GM12878 (cell line): ENCODE measurements around the gene USPL1. TPM values are rescaled to one million over a fixed set of nuclear protein-coding genes. Genes with fewer than 3 reads are reported as not detected.

Experiments
- ATAC-seq: fragments of 200-7000 bp; cut with Tn5 transposase; 3 replicates; pipeline ENCODE4 v1.9.1; 2020; ENCODE audit warnings: mild to moderate bottlenecking, moderate library complexity
- BruUV-seq: library from RNA; stranded (reverse); fragments of 400-500 nt; replicated peaks from 2 replicates; lab custom pipeline; 2021; lab: Mats Ljungman, UMichigan
- CTCF ChIA-PET: fragments of 300-600 bp; sonication (Branson Sonifier 250); formaldehyde crosslinking; extraction: SDS; loops from one replicate; lab custom pipeline; 2021; ENCODE audit warnings: inconsistent platforms; lab: Yijun Ruan, JAX
- POLR2A ChIA-PET: fragments of 350-600 bp; formaldehyde crosslinking; extraction: SDS; loops from one replicate; lab custom pipeline; 2021; ENCODE audit warnings: inconsistent platforms; lab: Charles Lee
- RAD21 ChIA-PET: fragments of 300-600 bp; sonication (Branson Sonifier 250); formaldehyde crosslinking; loops from one replicate; lab custom pipeline; 2023; ENCODE audit warnings: antibody characterized with exemption; ENCODE audit not compliant: unreplicated experiment; lab: Charles Lee
- SMC1A ChIA-PET: fragments of 300-600 bp; sonication (Branson Sonifier 250); formaldehyde crosslinking; loops from one replicate; lab custom pipeline; 2023; ENCODE audit not compliant: unreplicated experiment, uncharacterized antibody; lab: Charles Lee
- DNase-seq: peaks from one replicate; pipeline ENCODE4 v3.0.0-alpha.2; 2011; ENCODE audit warnings: low read depth, low spot score
- FAIRE-seq: peaks from 3 replicates; lab custom pipeline; 2011; peaks lifted over from hg19 to GRCh38; lab: Jason Lieb, UNC
- H2AFZ ChIP-seq: 2 replicates; pipeline ENCODE4 v1.6.0; 2011; ENCODE audit warnings: low read depth, low read length, control low read depth; ENCODE audit not compliant: control insufficient read depth
- H3K27ac ChIP-seq: 2 replicates; pipeline ENCODE4 v1.5.1; 2011; ENCODE audit warnings: control low read depth; ENCODE audit not compliant: control insufficient read depth, insufficient read depth
- H3K27me3 ChIP-seq, 2 experiments: replicated peaks in 1 of 2; 2 replicates each; pipeline versions ENCODE4 v1.6.0 to v1.6.1; 2011; ENCODE audit warnings: low read length in 1 of 2; ENCODE audit not compliant: control insufficient read depth in 2 of 2, insufficient read depth in 2 of 2
- H3K36me3 ChIP-seq, 2 experiments: 2 replicates each; pipeline ENCODE4 v1.5.1; 2011; ENCODE audit warnings: low read length in 1 of 2; ENCODE audit not compliant: control insufficient read depth in 2 of 2, insufficient read depth in 2 of 2
- H3K4me1 ChIP-seq: 2 replicates; pipeline ENCODE4 v1.6.1; 2011; ENCODE audit warnings: mild to moderate bottlenecking, low read length, moderate library complexity, mixed read lengths; ENCODE audit not compliant: control insufficient read depth, insufficient read depth
- H3K4me2 ChIP-seq: 2 replicates; pipeline ENCODE4 v1.6.0; 2011; ENCODE audit warnings: control low read depth; ENCODE audit not compliant: control insufficient read depth, insufficient read depth
- H3K4me3 ChIP-seq: fragments of 200-600 bp; sonication (generic); 2 replicates; pipeline ENCODE4 v1.5.1; 2016
- H3K79me2 ChIP-seq: 2 replicates; pipeline ENCODE4 v1.6.0; 2011; ENCODE audit warnings: low read length; ENCODE audit not compliant: control insufficient read depth, insufficient read depth
- H3K9ac ChIP-seq: 2 replicates; pipeline ENCODE4 v1.8.0; 2011; ENCODE audit warnings: low read length, control low read depth, mixed read lengths; ENCODE audit not compliant: control insufficient read depth, insufficient read depth
- H3K9me3 ChIP-seq: replicated peaks from 3 replicates; pipeline ENCODE4 v1.5.1; 2011; ENCODE audit warnings: mild to moderate bottlenecking, low read length; ENCODE audit not compliant: control insufficient read depth, insufficient read depth
- H4K20me1 ChIP-seq: 2 replicates; pipeline ENCODE4 v1.6.0; 2011; ENCODE audit not compliant: control insufficient read depth, insufficient read depth
- BHLHE40 ChIP-seq, 2 experiments: fragments of 450-650 bp in 1 of 2; IDR thresholded peaks; 2 replicates each; pipeline ENCODE4 v1.6.1; 2011 to 2017; ENCODE audit warnings: low read depth in 2 of 2, borderline replicate concordance in 1 of 2, improper control_type of control experiment in 1 of 2, low read length in 1 of 2, mild to moderate bottlenecking in 1 of 2
- CBX3 ChIP-seq: fragments of 200-600 bp; sonication (generic); IDR thresholded peaks from 2 replicates; pipeline ENCODE4 v1.6.1; 2016; ENCODE audit warnings: low read depth, borderline replicate concordance
- GATAD2B ChIP-seq: fragments of 450-650 bp; conservative IDR thresholded peaks from 2 replicates; pipeline ENCODE4 v1.6.1; 2017; ENCODE audit warnings: low read depth, mild to moderate bottlenecking, moderate library complexity
- IRF3 ChIP-seq: fragments of 450-650 bp; IDR thresholded peaks from 2 replicates; pipeline ENCODE4 v1.6.1; 2014; ENCODE audit warnings: mild to moderate bottlenecking
- NBN ChIP-seq: fragments of 450-650 bp; IDR thresholded peaks from 2 replicates; pipeline ENCODE4 v1.6.1; 2016
- ZNF274 ChIP-seq: IDR thresholded peaks from one replicate; pipeline ENCODE4 v1.8.0; 2011; ENCODE audit not compliant: insufficient read length, insufficient read depth
- WGBS: methylation state at CpG from one replicate; pipeline ENCODE4 v1.1.6; 2016; ENCODE audit warnings: low lambda C conversion rate; ENCODE audit not compliant: insufficient replicate concordance, insufficient coverage; ENCODE audit errors: missing lambda C conversion rate; 5-methylcytosine and 5-hydroxymethylcytosine counted together
- in situ Hi-C: fragments of 300-500 bp; cut with MboI; formaldehyde crosslinking; loops from 9 replicates; pipeline ENCODE4 v1.14.3; 2018; ENCODE audit warnings: mixed read lengths
- intact Hi-C: fragments of 100-400 bp; cut with micrococcal nuclease; formaldehyde crosslinking; loops from one replicate; pipeline ENCODE4 v1.14.2; 2022; ENCODE audit not compliant: unreplicated experiment
- polyA plus RNA-seq, 11 experiments: library from polyadenylated mRNA; depleted of rRNA in 4 of 11; unstranded in 6 of 11; stranded (reverse) in 5 of 11; fragments of >200 nt; fragmentation: Nextera tagmentation in 4 of 11; fragmentation: Illumina TruSeq in 1 of 11; extraction: Ambion mirVana in 4 of 11; extraction: Trizol in 1 of 11; gene quantifications; 1 replicate in 1 of 11; 2 replicates in 10 of 11; pipeline versions ENCODE4 v1.2.1 to v1.2.3, GENCODE V29; 2011 to 2016; ENCODE audit warnings: inconsistent platforms in 2 of 11, missing spikeins in 2 of 11, low read depth in 1 of 11
- small RNA-seq: library from RNA; depleted of rRNA; stranded (forward); fragments of <200 nt; gene quantifications from one replicate; pipeline ENCODE3, GENCODE V24; 2014
- total RNA-seq, 4 experiments: library from RNA; depleted of rRNA in 3 of 4; stranded (reverse); fragments of >200 nt in 3 of 4; fragmentation: Illumina TruSeq in 1 of 4; extraction: Trizol in 1 of 4; gene quantifications; 2 replicates each; pipeline versions ENCODE4 v1.2.1 to v1.2.3, GENCODE V29; 2013 to 2021
- TF ChIP-seq, protein P1 (sequence below): fragments of 450-650 bp; formaldehyde crosslinking; IDR thresholded peaks from 2 replicates; pipeline ENCODE4 v1.5.0; 2022; ENCODE audit warnings: mild to moderate bottlenecking, missing genetic modification characterization

USPL1 gene
- total and polyA plus RNA-seq, 10 of the 15 experiments (the other 5 are each of a cell fraction or from before 2014, with no cell fraction given): 7.9 to 23.2 (median 15.8) TPM

- in situ Hi-C loops (no loop called here), intact Hi-C loops (no loop called here)
- DNase-seq (no peak), ATAC-seq (no peak), FAIRE-seq (no peak)
- Histone ChIP-seq H3K27me3 (no peaks in the 10 kb centered on the region), H3K36me3 (no peaks in the 10 kb centered on the region), H4K20me1 (no peaks in the 10 kb centered on the region), H3K9me3 (no peaks in the 10 kb centered on the region), H3K4me1 (peaks cover 9% of the 10 kb centered on the region), H3K4me2 (no peak overlapping the region), H3K9ac (no peak overlapping the region), H3K27ac (no peak overlapping the region), H2AFZ (no peak overlapping the region), H3K79me2 (no peaks in the 10 kb centered on the region), H3K4me3 (no peak overlapping the region)
- SMC1A ChIA-PET: no interaction called here
- TF ChIP-seq BHLHE40 (IDR thresholded peaks at IDR 0.05; ENCODE audit: borderline replicate concordance in 1 of 2, low read depth in 2 of 2, low read length in 1 of 2) (no peak), NBN (no peak), ZNF274 (no peak), GATAD2B (no peak), IRF3 (no peak), CBX3 (no peak)
- TF ChIP-seq, protein P1, sequence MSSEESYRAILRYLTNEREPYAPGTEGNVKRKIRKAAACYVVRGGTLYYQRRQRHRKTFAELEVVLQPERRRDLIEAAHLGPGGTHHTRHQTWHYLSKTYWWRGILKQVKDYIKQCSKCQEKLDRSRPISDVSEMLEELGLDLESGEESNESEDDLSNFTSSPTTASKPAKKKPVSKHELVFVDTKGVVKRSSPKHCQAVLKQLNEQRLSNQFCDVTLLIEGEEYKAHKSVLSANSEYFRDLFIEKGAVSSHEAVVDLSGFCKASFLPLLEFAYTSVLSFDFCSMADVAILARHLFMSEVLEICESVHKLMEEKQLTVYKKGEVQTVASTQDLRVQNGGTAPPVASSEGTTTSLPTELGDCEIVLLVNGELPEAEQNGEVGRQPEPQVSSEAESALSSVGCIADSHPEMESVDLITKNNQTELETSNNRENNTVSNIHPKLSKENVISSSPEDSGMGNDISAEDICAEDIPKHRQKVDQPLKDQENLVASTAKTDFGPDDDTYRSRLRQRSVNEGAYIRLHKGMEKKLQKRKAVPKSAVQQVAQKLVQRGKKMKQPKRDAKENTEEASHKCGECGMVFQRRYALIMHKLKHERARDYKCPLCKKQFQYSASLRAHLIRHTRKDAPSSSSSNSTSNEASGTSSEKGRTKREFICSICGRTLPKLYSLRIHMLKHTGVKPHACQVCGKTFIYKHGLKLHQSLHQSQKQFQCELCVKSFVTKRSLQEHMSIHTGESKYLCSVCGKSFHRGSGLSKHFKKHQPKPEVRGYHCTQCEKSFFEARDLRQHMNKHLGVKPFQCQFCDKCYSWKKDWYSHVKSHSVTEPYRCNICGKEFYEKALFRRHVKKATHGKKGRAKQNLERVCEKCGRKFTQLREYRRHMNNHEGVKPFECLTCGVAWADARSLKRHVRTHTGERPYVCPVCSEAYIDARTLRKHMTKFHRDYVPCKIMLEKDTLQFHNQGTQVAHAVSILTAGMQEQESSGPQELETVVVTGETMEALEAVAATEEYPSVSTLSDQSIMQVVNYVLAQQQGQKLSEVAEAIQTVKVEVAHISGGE: no peak
- CTCF ChIA-PET: interaction anchor here (1.0 to 1.8 kb wide), 4 partner anchors 8 to 87 kb away, joined by 3 to 4 read pairs (median 4); no protein-coding TSS in a partner anchor
- POLR2A ChIA-PET: interaction anchor here (0.5 kb wide), 1 partner anchor 36 kb away, joined by 3 read pairs; no protein-coding TSS in a partner anchor
- WGBS: 55% methylated on average over 3 of the region's 3 CpGs
- BruUV-seq: no TSS peak
- RAD21 ChIA-PET: interaction anchor here (0.8 to 1.2 kb wide), 3 partner anchors 11 to 38 kb away, joined by 3 to 4 read pairs (median 3); no protein-coding TSS in a partner anchor
These were observed 90.8 kb downstream of the USPL1 start for GRCh38 chr13:30708541-30708940.

Small RNA genes lying within 50 kb of the gene (small RNA-seq; reads per million reads assigned to genes)
- not detected for gene RF00017

Other genes starting within 250 kb of the USPL1 start
- 0.06 and 0.11 TPM in 2 replicates for gene UBE2L5, start 195.4 kb upstream of the USPL1 start, total RNA-seq (2014; rRNA removed)
- not detected in 2 replicates for gene UBE2L5, start 195.4 kb upstream of the USPL1 start, total RNA-seq (2014; rRNA removed; fragmentation: Illumina TruSeq; extraction: Trizol)
- gene UBE2L5, start 195.4 kb upstream of the USPL1 start, total RNA-seq (2021): not detected in 2 replicates
- gene UBE2L5, start 195.4 kb upstream of the USPL1 start, polyA plus RNA-seq (2011; rRNA removed): 0.22 and 0.32 TPM in 2 replicates
- gene UBE2L5, start 195.4 kb upstream of the USPL1 start, polyA plus RNA-seq (2014; fragmentation: Illumina TruSeq; extraction: Trizol): 0.29 TPM in 1 of 2 replicates, not detected in the other
- under 1 TPM; 0.03 to 0.11 TPM for gene UBE2L5, start 195.4 kb upstream of the USPL1 start, polyA plus RNA-seq (2014; fragmentation: Nextera tagmentation; extraction: Ambion mirVana)
- 1.1 TPM in 1 of 2 replicates, not detected in the other for gene UBE2L5, start 195.4 kb upstream of the USPL1 start, polyA plus RNA-seq (2014; rRNA removed)
- under 1 TPM; 0.17 to 0.21 TPM for gene UBE2L5, start 195.4 kb upstream of the USPL1 start, polyA plus RNA-seq (2016; fragmentation: Nextera tagmentation; extraction: Ambion mirVana)
- 550 and 625 TPM in 2 replicates for gene HMGB1, start 152.0 kb upstream of the USPL1 start, total RNA-seq (2014; rRNA removed)
- 1,176 and 1,210 TPM in 2 replicates for gene HMGB1, start 152.0 kb upstream of the USPL1 start, total RNA-seq (2014; rRNA removed; fragmentation: Illumina TruSeq; extraction: Trizol)
- gene HMGB1, start 152.0 kb upstream of the USPL1 start, total RNA-seq (2021): 573 and 591 TPM in 2 replicates
- gene HMGB1, start 152.0 kb upstream of the USPL1 start, polyA plus RNA-seq (2011; rRNA removed): 365 and 533 TPM in 2 replicates
- gene HMGB1, start 152.0 kb upstream of the USPL1 start, polyA plus RNA-seq (2014; fragmentation: Illumina TruSeq; extraction: Trizol): 1,581 and 1,586 TPM in 2 replicates
- gene HMGB1, start 152.0 kb upstream of the USPL1 start, polyA plus RNA-seq (2014; fragmentation: Nextera tagmentation; extraction: Ambion mirVana): 1,000 to 10,000 TPM; 2,416 to 2,529 TPM
- gene HMGB1, start 152.0 kb upstream of the USPL1 start, polyA plus RNA-seq (2014; rRNA removed): 709 and 796 TPM in 2 replicates
- gene HMGB1, start 152.0 kb upstream of the USPL1 start, polyA plus RNA-seq (2016; fragmentation: Nextera tagmentation; extraction: Ambion mirVana): 1,000 to 10,000 TPM; 1,596 to 1,698 TPM
- 82.5 and 92.9 TPM in 2 replicates for gene ALOX5AP, start 117.6 kb downstream of the USPL1 start, total RNA-seq (2014; rRNA removed)
- 56.9 and 59.4 TPM in 2 replicates for gene ALOX5AP, start 117.6 kb downstream of the USPL1 start, total RNA-seq (2014; rRNA removed; fragmentation: Illumina TruSeq; extraction: Trizol)
- gene ALOX5AP, start 117.6 kb downstream of the USPL1 start, total RNA-seq (2021): 45.9 and 48.5 TPM in 2 replicates
- gene ALOX5AP, start 117.6 kb downstream of the USPL1 start, polyA plus RNA-seq (2011; rRNA removed): 278 and 283 TPM in 2 replicates
- 137 and 156 TPM in 2 replicates for gene ALOX5AP, start 117.6 kb downstream of the USPL1 start, polyA plus RNA-seq (2014; fragmentation: Illumina TruSeq; extraction: Trizol)
- 100 to 1,000 TPM; 321 to 426 TPM for gene ALOX5AP, start 117.6 kb downstream of the USPL1 start, polyA plus RNA-seq (2014; fragmentation: Nextera tagmentation; extraction: Ambion mirVana)
- gene ALOX5AP, start 117.6 kb downstream of the USPL1 start, polyA plus RNA-seq (2014; rRNA removed): 88.0 and 91.9 TPM in 2 replicates
- 100 to 1,000 TPM; 105 to 114 TPM for gene ALOX5AP, start 117.6 kb downstream of the USPL1 start, polyA plus RNA-seq (2016; fragmentation: Nextera tagmentation; extraction: Ambion mirVana)